ENCODE results near the gene CHFR. TPM values are rescaled to one million over a fixed set of nuclear protein-coding genes. Genes with fewer than 3 reads are reported as not detected.
A peak's percentile ranks its signal among the peaks of the same experiment; 100 is the strongest.
"Not testable (repeated sequence)": the region's sequence is repeated elsewhere in the genome, so short reads cannot be mapped to it uniquely, and the experiment has no call there.

The CHFR gene
- 100 to 1,000 TPM in 1 of 5 donors, 10 to 100 TPM in 4; 48.7 to 107 (median 73.3) TPM for total RNA-seq
- polyA plus RNA-seq: 10 to 100 TPM; 14.7 to 20.8 (median 15.4) TPM
- long read RNA-seq, donor 1, partial matches to known transcripts: 91 of 92 reads
- long read RNA-seq, donor 1, other reads (novel, unspliced or antisense): 0 of 92 reads
- long read RNA-seq, donor 2: 0 reads
- long read RNA-seq, donor 3: 0 reads
- long read RNA-seq, donor 4: 0 reads
- long read RNA-seq, donor 5, partial matches to known transcripts: 0 of 2 reads
- long read RNA-seq, donor 5, other reads (novel, unspliced or antisense): 0 of 2 reads
- long read RNA-seq, donor 6, partial matches to known transcripts: 0 of 3 reads
- long read RNA-seq, donor 6, other reads (novel, unspliced or antisense): 0 of 3 reads
- long read RNA-seq, donor 7: 0 reads
- long read RNA-seq, donor 8: 0 reads
- long read RNA-seq, donor 9: 0 reads
- long read RNA-seq, donor 10: 0 reads

DNA sequence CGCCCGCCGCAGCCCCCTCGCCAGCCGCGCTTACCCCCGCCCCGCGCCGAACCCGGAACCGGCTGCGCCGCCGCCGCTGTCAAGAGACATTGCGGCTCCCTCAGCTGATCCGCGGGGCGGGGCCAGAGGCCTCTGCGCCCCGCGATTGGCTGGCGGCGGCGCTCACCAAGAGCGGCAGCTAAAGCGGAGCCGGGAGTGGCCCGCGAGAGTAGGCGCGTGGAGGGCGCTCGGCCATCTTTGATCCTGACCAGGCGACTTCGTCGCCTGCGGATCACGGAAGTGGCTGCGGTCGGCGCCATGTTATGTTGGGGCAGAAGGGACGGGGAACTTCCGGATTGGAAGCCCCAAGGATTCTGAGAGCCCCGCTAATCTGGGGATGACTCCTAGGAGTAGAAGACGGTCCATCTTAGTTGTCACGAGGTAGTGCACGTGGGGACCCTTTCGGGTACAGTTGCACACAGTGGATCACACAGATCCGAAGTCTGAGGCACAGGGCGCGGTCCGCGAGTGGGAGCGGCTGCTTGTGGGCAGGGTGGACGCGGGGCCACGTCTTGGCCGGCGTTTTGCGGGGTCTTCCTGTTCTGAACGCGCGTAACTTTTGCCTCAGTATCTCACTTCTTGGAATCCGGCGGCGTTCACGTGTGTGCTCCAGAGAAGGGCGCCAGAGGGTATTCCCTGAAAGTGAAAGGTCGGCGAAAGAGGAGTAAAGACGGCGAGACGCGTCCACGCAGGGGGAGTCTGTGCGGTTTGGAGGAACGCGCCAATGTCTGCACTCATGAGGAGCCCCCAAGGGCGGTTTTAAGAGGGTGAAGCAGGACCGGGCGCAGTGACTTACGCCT, at the start of gene CHFR:
Gene CHFR (minus strand): TSS at position 93 of the 839 bp plus-strand sequence. CDS start 277 bp downstream, outside the sequence.
- TF ChIP-seq EP300 (IDR thresholded peaks at IDR 0.05): no peak
- no peak for TF ChIP-seq POLR2A (IDR thresholded peaks at IDR 0.05)
- TF ChIP-seq, protein P1, sequence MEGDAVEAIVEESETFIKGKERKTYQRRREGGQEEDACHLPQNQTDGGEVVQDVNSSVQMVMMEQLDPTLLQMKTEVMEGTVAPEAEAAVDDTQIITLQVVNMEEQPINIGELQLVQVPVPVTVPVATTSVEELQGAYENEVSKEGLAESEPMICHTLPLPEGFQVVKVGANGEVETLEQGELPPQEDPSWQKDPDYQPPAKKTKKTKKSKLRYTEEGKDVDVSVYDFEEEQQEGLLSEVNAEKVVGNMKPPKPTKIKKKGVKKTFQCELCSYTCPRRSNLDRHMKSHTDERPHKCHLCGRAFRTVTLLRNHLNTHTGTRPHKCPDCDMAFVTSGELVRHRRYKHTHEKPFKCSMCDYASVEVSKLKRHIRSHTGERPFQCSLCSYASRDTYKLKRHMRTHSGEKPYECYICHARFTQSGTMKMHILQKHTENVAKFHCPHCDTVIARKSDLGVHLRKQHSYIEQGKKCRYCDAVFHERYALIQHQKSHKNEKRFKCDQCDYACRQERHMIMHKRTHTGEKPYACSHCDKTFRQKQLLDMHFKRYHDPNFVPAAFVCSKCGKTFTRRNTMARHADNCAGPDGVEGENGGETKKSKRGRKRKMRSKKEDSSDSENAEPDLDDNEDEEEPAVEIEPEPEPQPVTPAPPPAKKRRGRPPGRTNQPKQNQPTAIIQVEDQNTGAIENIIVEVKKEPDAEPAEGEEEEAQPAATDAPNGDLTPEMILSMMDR (IDR thresholded peaks at IDR 0.05): no peak
- peak; percentile 73 to 92 (median 86) for TF ChIP-seq POLR2AphosphoS5 (IDR thresholded peaks at IDR 0.05)
- Histone ChIP-seq H3K27ac (peak within 1 kb of the TSS; percentile 93 to 98 (median 97)), H3K27me3 (no peaks in the 10 kb centered on the region), H3K9me3 (no peaks in the 10 kb centered on the region), H3K4me1 (peaks cover 0 to 25% (median 14%) of the 10 kb centered on the region in 4 donors), H3K36me3 (peaks cover 0 to 22% (median 21%) of the 10 kb centered on the region in 4 donors), H3K4me3 (peak within 1 kb of the TSS; percentile 85 to 98 (median 94))
- 1 to 3% (median 1%) methylated on average over 57 to 84 of the region's 84 CpGs for WGBS, 5 donors
- peak; percentile 97 to 99 for DNase-seq
- intact Hi-C loops (cut with DNase I; ENCODE audit: low total_unique reads): loop anchor here (10.0 kb wide), 1 partner anchor 63 kb away; the partner anchor contains the start of gene GOLGA3

DNA sequence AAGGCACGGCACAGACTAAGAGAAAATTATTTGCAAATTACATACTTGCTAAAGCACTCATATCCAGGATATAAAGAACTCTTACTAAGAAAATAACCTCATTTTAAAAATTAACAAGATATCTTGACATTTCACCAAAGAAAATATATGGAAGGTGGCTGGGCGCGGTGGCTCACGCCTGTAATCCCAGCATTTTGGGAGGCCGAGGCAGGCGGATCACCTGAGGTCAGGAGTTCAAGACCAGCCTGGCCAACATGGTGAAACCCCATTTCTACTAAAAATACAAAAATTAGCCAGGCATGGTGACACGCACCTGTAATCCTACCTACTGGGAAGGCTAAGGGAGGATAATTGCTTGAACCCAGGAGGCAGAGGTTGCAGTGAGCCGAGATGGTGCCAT, 49.5 kb upstream of the CHFR start:
- H3K27me3 ChIP-seq; H3K27ac ChIP-seq; DNase-seq; H3K4me1 ChIP-seq; H3K4me3 ChIP-seq; intact Hi-C loops (cut with DNase I; ENCODE audit: low total_unique reads): not testable (repeated sequence)
- 94 to 98% (median 97%) methylated on average over 8 of the region's 8 CpGs for whole genome bisulfite sequencing, 5 donors
- H3K36me3 ChIP-seq: peaks cover 0 to 60% (median 47%) of the 10 kb centered on the region in 4 donors
- H3K9me3 ChIP-seq: peaks cover 24 to 97% (median 84%) of the 10 kb centered on the region in 4 donors

DNA sequence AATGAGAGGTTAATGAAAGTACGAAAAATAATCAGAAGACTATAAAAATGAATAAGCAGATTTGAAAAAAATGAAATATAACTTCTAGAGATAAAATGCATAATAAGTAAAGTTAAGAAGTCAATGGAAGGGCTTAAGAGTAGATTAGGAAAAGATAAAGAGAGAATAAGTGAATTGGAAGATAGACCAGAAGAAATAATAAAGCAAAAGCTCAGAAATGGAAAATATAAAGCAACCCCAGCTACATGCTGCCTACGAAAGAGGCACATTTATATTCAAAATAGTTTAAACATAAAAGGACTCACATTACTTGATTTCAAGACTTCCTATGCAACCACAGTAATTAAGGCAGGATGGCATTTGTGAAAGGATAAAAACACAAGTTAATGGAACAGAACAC, 48.8 kb upstream of the CHFR start:
- H3K9me3 ChIP-seq: peaks cover 24 to 97% (median 84%) of the 10 kb centered on the region in 4 donors
- TF ChIP-seq, protein P1 (IDR thresholded peaks at IDR 0.05): no peak
- WGBS, 5 donors: 88 to 96% (median 95%) methylated on average over 2 of the region's 2 CpGs
- H3K36me3 ChIP-seq: peaks cover 5 to 60% (median 47%) of the 10 kb centered on the region in 4 donors
- no peak overlapping the region for H3K27ac ChIP-seq
- no peak overlapping the region for H3K4me3 ChIP-seq
- intact Hi-C loops (cut with DNase I; ENCODE audit: low total_unique reads): no loop called here
- no peaks in the 10 kb centered on the region for H3K4me1 ChIP-seq
- H3K27me3 ChIP-seq: no peaks in the 10 kb centered on the region
- no peak for DNase-seq

- no peak overlapping the region for H3K4me3 ChIP-seq
- intact Hi-C loops (cut with DNase I; ENCODE audit: low total_unique reads): no loop called here
Observed at GRCh38 chr12:132926415-132926833, 39.0 kb upstream of the CHFR start.

More at GRCh38 chr12:132926415-132926833, 39.0 kb upstream of the CHFR start:
- H3K27ac ChIP-seq: no peak overlapping the region
- WGBS, 5 donors: 95 to 99% (median 97%) methylated on average over 6 of the region's 6 CpGs
- peaks cover 40 to 75% (median 57%) of the 10 kb centered on the region in 4 donors for H3K36me3 ChIP-seq
- H3K4me1 ChIP-seq: no peaks in the 10 kb centered on the region
- no peak for DNase-seq
- no peak for TF ChIP-seq POLR2A (IDR thresholded peaks at IDR 0.05)
- no peaks in the 10 kb centered on the region for H3K27me3 ChIP-seq
- peaks cover 86 to 100% (median 99%) of the 10 kb centered on the region in 4 donors for H3K9me3 ChIP-seq

Data from stomach (tissue), 19 donors.